Activated T-cell treated with anti-CD3 and anti-CD28 coated beads, Interleukin-2, amount 50 U/mL, for 4 hours (primary cell): ENCODE data around the gene TTYH3. TPM values are rescaled to one million over a fixed set of nuclear protein-coding genes. Genes with fewer than 3 reads are reported as not detected.
A peak's percentile ranks its signal among the peaks of the same experiment; 100 is the strongest.

Experiments
- ATAC-seq, 2 donors: fragments of 200-7000 bp; cut with Tn5 transposase; one replicate each; pipeline ENCODE4 v1.10.0; 2021
- DNase-seq: peaks from one replicate; pipeline ENCODE4 v3.0.0-alpha.2; 2020
- H3K27me3 Mint-ChIP-seq: one replicate; pipeline ENCODE4 v1.8.0; 2021; ENCODE audit warnings: low read depth, mixed read lengths
- H3K36me3 Mint-ChIP-seq: one replicate; pipeline ENCODE4 v1.8.0; 2022; ENCODE audit warnings: mixed read lengths; ENCODE audit not compliant: insufficient read depth
- H3K4me1 Mint-ChIP-seq: one replicate; pipeline ENCODE4 v1.8.0; 2021; ENCODE audit warnings: low read depth, mixed read lengths
- H3K4me3 Mint-ChIP-seq: one replicate; pipeline ENCODE4 v1.8.0; 2021; ENCODE audit warnings: mild to moderate bottlenecking, moderate library complexity, mixed read lengths
- H3K9me3 Mint-ChIP-seq: one replicate; pipeline ENCODE4 v1.8.0; 2021; ENCODE audit warnings: mixed read lengths
- total RNA-seq, 3 donors: library from RNA; stranded (reverse); gene quantifications; one replicate each; pipeline ENCODE4 v1.2.1, GENCODE V29; 2021

The TTYH3 gene
- total RNA-seq, 3 donors from 2014 or later, result 13.4 to 17.3 (median 15.2) TPM

DNA sequence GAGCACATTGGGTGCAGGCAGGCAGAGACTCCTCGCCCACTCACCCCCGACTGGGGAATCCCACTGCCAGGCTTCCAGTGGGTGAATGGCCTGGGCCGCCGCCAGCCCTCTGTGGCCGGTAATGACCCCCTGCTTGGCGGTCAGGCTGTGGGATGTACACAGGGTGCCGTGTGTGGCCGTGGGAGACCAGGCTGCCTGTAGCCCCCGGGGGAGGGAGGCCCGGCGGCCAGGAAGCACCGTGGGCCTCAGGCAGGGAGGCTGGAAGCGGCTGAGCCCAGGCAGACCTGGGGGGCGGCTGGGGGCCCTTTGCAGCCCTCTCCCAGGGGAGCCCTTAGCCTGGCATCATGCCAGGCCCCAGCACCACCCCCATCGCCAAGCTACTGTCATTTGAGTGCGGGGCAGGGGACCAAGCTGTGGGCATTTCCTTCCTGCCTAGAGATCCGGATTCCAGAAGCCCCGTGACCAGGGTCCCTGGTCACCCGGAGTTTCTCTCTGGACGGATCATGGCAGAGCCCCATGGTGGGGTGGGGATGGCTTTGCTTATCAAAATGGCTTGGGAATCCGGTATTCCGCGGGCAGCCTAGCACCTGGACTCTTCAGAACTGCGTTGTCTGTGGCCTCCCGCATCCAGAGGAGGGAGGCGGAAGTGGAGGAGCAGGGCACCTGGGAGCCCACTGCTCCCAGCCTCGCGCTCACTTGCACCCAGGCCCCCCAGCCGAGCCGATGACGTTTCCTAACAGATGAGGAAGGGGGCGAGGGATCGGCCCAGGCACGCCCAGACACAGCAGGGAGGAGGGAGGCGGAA, 1.1 kb downstream of the TTYH3 start:
- ATAC-seq, result peak; percentile 16 to 19
- H3K4me1 Mint-ChIP-seq, result peaks cover 23% of the 10 kb centered on the region
- H3K9me3 Mint-ChIP-seq, result no peaks in the 10 kb centered on the region
- H3K4me3 Mint-ChIP-seq, result peak overlapping the region; percentile 91
- DNase-seq, result peak; percentile 41
- no peaks in the 10 kb centered on the region for H3K27me3 Mint-ChIP-seq
- no peaks in the 10 kb centered on the region for H3K36me3 Mint-ChIP-seq

DNA sequence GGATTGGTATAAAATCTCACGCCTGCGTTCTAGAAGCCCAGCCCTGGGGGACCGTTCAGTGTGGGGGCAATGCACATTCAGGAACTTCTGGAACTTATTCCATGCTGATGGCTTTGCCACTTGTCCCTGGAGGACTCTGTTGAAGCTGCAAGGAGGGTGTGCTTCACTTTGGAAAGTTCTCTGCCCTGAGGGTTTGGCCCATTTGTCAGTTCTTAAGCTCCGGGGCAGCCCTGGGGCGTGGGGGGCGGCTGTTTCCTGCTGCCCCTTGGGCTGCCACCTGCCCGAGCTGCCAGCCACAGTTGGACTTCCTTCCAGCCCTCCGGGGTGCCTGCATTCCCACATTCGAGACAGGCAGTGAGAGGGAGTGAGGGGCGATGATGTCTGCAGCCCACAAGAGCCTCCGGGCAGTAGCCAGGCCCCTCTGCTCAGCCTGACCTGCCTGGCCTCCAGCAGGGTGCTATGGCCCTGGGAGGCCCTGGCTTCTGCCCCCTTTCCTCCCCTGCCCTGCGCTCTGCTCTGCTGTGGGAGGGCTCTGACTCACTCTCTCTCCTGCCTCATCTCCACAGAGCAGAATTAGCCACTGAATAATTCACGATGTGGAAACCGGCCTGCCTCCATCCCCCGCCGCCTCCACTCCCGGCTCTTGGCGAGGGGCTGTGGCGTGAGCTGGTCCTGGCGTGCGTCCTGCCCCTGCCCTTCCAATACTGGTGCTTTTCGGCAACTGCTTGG, 1.9 kb downstream of the TTYH3 start:
- Mint-ChIP-seq H3K4me3 (peak overlapping the region; percentile 91), H3K4me1 (peaks cover 23% of the 10 kb centered on the region), H3K9me3 (no peaks in the 10 kb centered on the region), H3K27me3 (no peaks in the 10 kb centered on the region), H3K36me3 (no peaks in the 10 kb centered on the region)
- DNase-seq (peak; percentile 35), ATAC-seq (peak; percentile 54 to 57)

DNA sequence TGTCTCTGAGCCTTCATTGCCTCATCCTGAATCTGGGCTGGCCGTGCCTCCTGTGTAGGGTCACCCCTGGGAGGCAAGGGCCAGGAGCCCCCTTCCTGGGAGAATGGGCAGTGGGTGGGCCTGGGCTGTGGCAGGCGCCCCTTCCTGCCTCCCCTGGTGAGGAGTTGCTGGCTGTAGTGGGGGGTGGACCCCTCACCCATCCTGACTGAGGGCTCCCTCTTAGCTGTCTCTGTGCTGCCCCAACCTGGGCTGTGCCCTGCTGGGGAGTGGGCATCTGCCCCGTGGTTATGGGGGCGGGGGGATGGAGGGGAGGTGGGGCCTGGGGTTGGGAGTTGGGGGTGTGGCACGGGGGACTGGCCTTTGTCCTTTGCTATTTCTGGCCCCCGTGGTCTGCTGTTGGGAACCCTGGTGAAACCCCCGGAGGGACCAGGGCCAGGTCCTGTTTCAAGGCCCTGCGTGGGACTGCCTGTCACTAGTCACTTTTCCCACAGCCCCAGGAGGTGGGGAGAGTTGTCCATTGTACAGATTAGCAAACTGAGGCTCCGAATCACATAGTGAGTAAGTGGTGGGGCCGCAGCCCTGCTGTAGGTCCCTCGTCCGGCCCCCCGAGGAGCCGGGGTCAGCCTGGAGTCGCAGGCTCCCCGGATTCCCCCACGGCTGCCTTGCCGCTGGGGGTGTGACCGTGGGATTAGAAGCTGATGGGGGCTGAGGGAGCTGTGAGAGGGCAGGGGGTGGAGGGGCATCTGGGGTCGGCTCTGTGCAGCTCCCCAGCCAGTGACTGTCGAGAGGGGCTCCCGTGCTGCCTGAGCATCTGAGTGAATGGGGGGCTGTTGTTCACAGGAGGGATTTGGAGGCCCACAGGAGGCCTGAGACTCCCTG, 2.7 kb downstream of the TTYH3 start:
- ATAC-seq (no peak), DNase-seq (no peak)
- H3K4me1 Mint-ChIP-seq, result peaks cover 23% of the 10 kb centered on the region
- H3K4me3 Mint-ChIP-seq, result peak overlapping the region; percentile 91
- H3K27me3 Mint-ChIP-seq, result no peaks in the 10 kb centered on the region
- no peaks in the 10 kb centered on the region for H3K9me3 Mint-ChIP-seq
- H3K36me3 Mint-ChIP-seq, result no peaks in the 10 kb centered on the region

DNA sequence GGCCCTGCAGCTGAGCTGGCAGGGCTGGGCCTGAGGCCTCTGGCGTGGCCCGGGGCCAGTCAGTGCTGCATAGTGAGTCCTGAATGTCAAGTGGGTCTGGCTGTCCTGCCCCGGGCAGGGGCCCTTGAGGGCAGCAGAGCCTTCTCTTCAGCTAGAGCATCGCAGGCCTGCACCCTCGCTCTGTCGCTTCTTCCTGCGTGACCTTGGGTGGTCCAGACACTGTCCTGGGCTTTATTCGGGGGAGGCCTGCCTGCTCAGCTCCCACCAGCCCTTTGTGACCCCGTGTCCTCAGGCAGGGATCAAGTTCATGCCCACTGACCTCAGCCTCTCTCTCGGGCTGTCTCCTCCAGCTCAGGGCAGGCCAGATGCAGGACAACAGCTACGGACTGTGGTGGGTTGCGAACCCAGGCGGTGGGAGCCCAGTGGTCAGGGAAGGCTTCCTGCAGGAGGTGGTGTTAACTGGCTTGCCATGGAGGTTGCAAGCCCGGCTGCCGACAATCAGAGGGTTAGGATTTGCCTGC, 3.4 kb downstream of the TTYH3 start:
- ATAC-seq (no peak), DNase-seq (no peak)
- H3K9me3 Mint-ChIP-seq, result no peaks in the 10 kb centered on the region
- no peaks in the 10 kb centered on the region for H3K36me3 Mint-ChIP-seq
- no peak overlapping the region for H3K4me3 Mint-ChIP-seq
- peaks cover 23% of the 10 kb centered on the region for H3K4me1 Mint-ChIP-seq
- H3K27me3 Mint-ChIP-seq, result no peaks in the 10 kb centered on the region

DNA sequence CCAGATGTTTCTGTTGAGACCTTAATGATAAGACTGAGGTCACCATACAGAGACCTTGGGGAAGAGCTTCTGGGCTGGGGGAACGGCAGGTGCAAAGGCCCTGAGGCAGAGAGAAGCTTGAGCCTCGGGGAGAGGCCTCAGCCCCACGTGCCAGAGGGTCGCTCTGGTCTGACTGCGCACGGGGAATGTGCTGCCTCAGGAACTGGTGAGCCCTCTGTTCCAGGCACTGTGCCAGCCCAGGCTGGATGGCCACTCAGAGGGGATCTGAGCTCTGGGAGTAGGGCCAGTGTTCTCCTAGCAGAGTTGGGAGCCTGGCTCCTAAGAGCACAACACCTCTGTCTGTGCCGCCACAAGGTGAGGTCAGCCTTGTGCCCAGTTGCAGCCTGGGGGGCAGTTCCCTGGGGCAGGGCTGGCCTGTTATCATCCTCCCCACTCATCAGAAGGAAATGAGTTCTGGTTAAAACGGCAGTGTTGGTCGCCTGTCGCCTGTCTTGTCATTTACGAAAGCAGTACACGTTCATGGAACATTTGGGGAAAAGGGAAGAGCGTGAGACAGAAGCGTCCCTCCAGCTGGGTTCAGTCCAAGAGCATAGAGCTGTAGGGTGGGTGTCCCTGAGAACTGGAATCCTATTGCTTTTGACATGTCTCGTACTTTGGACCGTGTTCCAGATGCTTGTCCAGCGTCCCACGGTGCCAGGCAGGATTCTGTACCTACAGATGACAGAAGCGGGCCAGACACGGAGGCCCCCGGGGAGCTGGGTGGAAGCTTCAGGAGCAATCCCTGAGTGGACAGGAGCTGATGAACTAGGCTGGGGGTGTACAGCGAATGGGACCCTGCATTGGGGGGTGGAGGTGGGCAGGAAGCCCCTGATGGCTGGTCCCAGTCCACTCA, 4.3 kb downstream of the TTYH3 start:
- H3K9me3 Mint-ChIP-seq, result no peaks in the 10 kb centered on the region
- ATAC-seq, result no peak
- H3K36me3 Mint-ChIP-seq, result no peaks in the 10 kb centered on the region
- DNase-seq, result no peak
- no peak overlapping the region for H3K4me3 Mint-ChIP-seq
- H3K27me3 Mint-ChIP-seq, result no peaks in the 10 kb centered on the region
- peaks cover 23% of the 10 kb centered on the region for H3K4me1 Mint-ChIP-seq

DNA sequence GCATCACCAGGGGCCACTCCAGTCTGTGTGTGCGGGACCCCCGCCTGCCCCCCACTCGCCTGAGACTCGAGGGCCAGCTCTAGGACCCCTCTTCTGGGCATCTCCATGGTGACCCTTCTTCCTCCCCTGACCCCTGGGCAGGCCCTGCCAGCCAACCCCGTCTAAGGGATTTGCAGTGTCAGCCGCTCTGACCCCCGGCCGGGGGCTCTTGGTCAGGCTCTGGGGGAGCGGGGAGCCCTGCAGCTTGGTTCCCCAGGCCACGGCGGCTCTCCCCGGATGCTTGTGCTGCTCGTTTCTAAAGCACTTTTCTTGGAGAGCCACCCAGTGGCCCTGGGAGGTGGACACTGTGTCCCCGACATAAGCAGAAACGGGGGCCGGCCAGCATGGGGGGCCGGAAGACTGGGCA, 5.3 kb downstream of the TTYH3 start:
- no peak overlapping the region for H3K4me3 Mint-ChIP-seq
- peaks cover 19% of the 10 kb centered on the region for H3K4me1 Mint-ChIP-seq
- DNase-seq, result no peak
- no peaks in the 10 kb centered on the region for H3K9me3 Mint-ChIP-seq
- no peaks in the 10 kb centered on the region for H3K27me3 Mint-ChIP-seq
- no peak for ATAC-seq
- no peaks in the 10 kb centered on the region for H3K36me3 Mint-ChIP-seq

DNA sequence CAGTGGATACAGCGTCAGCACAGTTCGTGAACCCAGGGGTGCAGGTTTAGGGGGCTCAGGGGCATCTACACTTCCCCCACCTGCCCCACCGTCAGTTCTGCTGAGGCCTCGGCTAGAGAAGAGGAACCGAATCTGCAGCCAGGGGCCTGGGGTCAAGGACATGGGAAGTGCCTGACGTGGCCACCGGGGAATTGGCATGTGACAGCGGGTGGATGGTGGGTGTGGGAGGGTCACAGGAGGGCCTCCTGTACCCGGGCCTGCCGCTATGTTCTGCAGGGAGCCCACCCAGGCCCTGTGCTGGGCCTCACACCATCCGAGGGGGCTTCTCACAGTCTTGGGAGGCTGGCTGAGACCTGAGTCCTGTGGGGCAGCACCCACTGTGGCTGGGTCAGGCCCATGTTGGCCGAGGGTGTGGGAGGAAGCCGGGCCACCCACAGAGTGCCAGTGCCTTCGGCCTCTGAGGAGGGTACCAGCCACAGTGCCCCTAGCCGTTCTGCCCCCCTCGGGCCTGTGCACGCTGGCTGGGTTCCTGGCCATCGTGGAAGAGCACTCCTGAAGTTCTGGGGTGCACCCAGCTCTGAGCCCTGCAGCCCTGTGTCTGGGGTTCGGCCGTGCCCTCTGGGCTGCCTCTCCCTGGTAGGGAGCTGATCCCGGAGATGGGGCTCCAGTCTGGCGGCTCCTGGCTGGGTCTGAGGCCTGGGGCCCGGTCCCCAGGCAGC, 5.9 kb downstream of the TTYH3 start:
- Mint-ChIP-seq H3K4me1 (peaks cover 16% of the 10 kb centered on the region), H3K4me3 (no peak overlapping the region), H3K9me3 (no peaks in the 10 kb centered on the region), H3K36me3 (no peaks in the 10 kb centered on the region), H3K27me3 (no peaks in the 10 kb centered on the region)
- DNase-seq (no peak), ATAC-seq (no peak)

DNA sequence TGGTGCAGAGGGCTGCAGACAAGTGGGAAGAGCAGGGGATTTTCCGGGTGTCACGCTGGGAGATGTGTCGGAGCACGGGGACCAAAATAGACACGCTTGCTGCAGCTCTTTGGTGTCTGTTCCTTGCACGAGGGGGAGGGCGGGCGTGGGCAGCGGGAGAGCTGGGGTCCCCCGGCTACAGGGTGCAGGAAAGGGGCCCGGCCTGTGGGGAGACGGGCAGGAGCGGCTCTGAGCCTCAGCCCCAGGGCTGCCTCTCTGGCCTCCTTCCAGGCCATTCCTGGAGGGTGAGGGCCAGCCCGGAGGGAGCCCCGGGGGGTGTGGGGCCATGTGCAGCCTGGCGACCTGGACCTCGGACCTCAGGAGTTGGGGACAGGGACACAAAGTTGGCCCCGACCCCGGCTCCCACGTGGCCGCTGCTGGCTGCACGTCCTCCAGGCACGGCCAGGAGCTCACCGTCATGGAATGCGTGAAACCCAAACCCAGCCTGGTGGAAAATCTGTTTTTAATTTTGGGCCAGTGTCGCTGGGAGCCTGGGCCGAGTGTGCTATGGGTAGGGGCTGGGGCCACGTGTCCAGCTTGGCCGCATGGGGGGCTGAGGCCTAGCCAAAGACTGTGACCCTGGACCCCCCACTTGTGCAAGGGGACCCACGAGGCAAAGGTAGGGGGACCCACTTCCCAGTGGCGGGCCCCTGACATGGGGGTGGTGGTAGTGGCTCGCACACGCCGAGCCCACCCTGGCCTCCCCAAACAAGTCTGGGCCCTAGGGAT, 6.6 kb downstream of the TTYH3 start:
- no peak for ATAC-seq
- no peaks in the 10 kb centered on the region for H3K9me3 Mint-ChIP-seq
- no peak for DNase-seq
- peaks cover 10% of the 10 kb centered on the region for H3K4me1 Mint-ChIP-seq
- H3K4me3 Mint-ChIP-seq, result no peak overlapping the region
- H3K27me3 Mint-ChIP-seq, result no peaks in the 10 kb centered on the region
- H3K36me3 Mint-ChIP-seq, result no peaks in the 10 kb centered on the region

DNA sequence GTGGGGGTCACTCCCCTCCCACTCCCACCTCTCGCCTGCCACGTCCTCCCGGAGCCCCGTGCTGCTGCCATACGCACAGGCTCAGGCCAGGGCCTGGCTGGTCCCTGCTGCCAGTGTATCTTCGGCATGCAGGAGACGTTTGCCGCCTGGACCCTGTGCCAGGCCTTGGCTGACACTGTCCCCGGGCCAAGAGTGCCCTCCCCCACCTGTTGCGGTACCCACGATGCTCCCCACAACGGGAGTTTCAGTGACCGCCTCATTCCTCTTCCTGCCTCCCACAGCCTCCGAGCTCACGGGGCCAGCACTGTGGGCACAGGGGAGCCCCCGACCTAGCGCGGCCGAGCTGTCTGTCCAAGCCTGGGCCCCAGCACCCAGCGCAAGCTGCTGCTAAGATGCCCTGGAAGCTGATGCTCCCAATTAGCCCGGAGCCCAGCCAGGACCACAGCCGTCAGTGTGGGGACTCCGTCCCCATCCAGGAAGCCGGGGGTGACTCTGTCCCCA, 7.4 kb downstream of the TTYH3 start:
- DNase-seq (no peak), ATAC-seq (no peak)
- peaks cover 2% of the 10 kb centered on the region for H3K4me1 Mint-ChIP-seq
- no peaks in the 10 kb centered on the region for H3K36me3 Mint-ChIP-seq
- H3K4me3 Mint-ChIP-seq, result no peak overlapping the region
- no peaks in the 10 kb centered on the region for H3K9me3 Mint-ChIP-seq
- H3K27me3 Mint-ChIP-seq, result no peaks in the 10 kb centered on the region

DNA sequence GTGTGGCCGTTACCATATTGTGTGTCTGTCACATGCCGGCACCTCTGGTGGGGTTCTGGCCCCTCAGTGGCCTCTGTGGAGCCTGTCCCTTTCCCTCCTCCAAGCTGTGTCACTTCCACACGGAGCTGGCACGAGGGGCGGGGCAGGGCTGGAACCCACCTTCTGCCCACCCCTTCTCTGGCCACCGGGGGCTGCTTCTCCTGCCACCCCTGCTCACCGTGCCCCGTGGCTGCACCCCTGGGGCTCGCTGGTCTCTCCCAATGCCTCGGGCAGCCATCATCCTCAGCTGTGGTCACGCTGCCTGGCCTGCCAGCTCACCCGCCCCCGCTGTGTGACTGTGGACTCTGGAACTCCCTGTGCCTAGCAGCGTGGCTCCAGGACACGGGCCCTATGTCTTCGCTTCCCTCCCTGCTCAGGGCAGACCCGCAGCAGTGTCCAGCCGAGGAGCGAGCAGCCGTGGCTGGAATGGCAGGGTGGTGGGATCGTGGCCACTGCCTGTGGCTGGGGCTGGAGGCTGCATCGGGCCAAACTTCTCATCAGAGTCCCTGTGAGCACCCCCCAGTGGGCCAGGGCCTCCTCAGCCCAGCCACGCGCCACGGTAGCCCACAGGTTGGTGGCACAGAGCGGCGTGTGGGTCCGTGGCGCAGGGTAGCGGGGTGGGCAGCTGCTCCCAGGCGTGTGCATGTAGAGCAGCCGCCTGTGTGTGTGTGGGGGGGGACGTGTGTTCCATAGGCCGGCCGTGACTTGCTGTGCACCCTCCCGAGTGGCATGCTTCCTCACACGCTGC, 8.1 kb downstream of the TTYH3 start:
- Mint-ChIP-seq H3K9me3 (no peaks in the 10 kb centered on the region), H3K36me3 (no peaks in the 10 kb centered on the region), H3K27me3 (no peaks in the 10 kb centered on the region)

DNA sequence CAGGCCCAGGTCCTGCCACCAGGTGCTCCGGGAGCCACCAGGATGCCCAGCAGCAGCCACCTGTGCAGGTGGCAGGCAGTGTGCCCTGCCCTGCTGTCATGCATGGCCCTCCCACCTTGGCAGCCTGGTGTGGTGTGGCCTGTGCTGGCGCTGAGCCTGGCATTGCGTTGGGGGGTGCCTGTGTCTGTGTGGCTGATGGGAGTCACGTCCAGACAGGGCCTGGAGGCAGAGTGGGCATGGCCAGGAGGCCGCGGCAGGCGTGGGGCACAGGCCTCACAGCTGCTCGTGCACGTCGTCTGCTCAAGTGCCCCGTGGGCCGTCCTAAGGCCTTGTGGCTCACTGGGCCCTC, 8.7 kb downstream of the TTYH3 start:
- no peaks in the 10 kb centered on the region for H3K36me3 Mint-ChIP-seq
- DNase-seq, result no peak
- H3K4me1 Mint-ChIP-seq, result peaks cover 14% of the 10 kb centered on the region
- H3K4me3 Mint-ChIP-seq, result no peak overlapping the region
- no peaks in the 10 kb centered on the region for H3K27me3 Mint-ChIP-seq
- H3K9me3 Mint-ChIP-seq, result no peaks in the 10 kb centered on the region
- ATAC-seq, result no peak

More for the DNA sequence above, 8.1 kb downstream of the TTYH3 start:
- DNase-seq, result no peak
- Mint-ChIP-seq H3K4me3 (no peak overlapping the region), H3K4me1 (peaks cover 8% of the 10 kb centered on the region)
- ATAC-seq, result no peak

DNA sequence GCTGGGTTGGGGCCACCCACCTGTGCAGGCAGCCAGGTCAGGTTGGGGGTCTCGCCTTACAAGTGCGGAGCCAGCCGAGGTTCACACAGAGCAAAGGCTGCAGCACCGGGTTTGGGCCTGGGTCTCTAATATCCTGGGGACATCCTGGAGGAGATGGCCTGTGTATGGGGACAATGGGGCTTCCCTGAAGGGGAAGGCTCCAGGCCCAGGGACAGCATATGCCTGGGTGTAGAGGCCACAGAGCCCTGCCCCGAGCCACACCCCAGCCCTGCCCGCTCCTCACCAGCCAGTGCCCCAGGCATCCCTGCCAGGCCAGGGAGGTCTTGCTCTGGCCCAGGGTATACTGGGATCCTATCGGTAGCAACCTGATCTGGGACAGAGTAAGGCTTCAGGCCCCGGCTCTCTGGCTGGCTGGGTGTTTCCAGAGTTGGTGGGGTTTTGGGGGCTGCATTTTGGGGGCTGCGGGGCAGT, 9.1 kb downstream of the TTYH3 start:
- H3K36me3 Mint-ChIP-seq, result no peaks in the 10 kb centered on the region
- no peak for ATAC-seq
- no peak for DNase-seq

More for the DNA sequence above, 9.1 kb downstream of the TTYH3 start:
- no peaks in the 10 kb centered on the region for H3K27me3 Mint-ChIP-seq
- H3K9me3 Mint-ChIP-seq, result no peaks in the 10 kb centered on the region
- H3K4me1 Mint-ChIP-seq, result peaks cover 17% of the 10 kb centered on the region
- H3K4me3 Mint-ChIP-seq, result no peak overlapping the region
